ENCODE data around the gene GADD45A. TPM values are rescaled to one million over a fixed set of nuclear protein-coding genes. Genes with fewer than 3 reads are reported as not detected.

Gene GADD45A
- total and polyA plus RNA-seq, 9 of the 15 experiments (the other 6 are each of a cell fraction or from before 2014, with no cell fraction given): 21.3 to 156 (median 62.1) TPM

DNA sequence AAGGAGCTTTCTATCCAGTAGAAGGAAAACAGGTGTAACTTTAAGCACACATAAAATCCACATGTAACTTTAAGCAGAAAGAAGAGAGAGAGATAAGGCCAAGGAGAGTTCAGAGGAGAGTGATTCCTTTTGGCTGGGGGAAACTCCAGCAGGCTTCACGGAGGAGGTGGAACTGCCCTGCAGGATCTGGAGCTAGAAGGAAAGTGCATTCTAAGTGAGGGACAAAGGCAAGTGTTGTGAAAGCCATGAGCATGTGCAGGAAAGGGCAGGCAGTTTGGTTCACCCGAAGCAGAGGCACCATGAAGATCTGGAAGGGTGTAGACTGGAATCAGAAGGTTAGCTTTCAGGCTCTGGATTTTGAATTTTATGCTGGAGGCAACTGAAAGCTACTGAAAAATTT lies 46.3 kb downstream of the GADD45A start (continued):
- TF ChIP-seq, protein P1, sequence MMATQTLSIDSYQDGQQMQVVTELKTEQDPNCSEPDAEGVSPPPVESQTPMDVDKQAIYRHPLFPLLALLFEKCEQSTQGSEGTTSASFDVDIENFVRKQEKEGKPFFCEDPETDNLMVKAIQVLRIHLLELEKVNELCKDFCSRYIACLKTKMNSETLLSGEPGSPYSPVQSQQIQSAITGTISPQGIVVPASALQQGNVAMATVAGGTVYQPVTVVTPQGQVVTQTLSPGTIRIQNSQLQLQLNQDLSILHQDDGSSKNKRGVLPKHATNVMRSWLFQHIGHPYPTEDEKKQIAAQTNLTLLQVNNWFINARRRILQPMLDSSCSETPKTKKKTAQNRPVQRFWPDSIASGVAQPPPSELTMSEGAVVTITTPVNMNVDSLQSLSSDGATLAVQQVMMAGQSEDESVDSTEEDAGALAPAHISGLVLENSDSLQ (IDR thresholded peaks at IDR 0.05): no peak
- TF ChIP-seq LCOR (CRISPR knock-in tag; IDR thresholded peaks at IDR 0.05): no peak
- TF ChIP-seq, protein P2, sequence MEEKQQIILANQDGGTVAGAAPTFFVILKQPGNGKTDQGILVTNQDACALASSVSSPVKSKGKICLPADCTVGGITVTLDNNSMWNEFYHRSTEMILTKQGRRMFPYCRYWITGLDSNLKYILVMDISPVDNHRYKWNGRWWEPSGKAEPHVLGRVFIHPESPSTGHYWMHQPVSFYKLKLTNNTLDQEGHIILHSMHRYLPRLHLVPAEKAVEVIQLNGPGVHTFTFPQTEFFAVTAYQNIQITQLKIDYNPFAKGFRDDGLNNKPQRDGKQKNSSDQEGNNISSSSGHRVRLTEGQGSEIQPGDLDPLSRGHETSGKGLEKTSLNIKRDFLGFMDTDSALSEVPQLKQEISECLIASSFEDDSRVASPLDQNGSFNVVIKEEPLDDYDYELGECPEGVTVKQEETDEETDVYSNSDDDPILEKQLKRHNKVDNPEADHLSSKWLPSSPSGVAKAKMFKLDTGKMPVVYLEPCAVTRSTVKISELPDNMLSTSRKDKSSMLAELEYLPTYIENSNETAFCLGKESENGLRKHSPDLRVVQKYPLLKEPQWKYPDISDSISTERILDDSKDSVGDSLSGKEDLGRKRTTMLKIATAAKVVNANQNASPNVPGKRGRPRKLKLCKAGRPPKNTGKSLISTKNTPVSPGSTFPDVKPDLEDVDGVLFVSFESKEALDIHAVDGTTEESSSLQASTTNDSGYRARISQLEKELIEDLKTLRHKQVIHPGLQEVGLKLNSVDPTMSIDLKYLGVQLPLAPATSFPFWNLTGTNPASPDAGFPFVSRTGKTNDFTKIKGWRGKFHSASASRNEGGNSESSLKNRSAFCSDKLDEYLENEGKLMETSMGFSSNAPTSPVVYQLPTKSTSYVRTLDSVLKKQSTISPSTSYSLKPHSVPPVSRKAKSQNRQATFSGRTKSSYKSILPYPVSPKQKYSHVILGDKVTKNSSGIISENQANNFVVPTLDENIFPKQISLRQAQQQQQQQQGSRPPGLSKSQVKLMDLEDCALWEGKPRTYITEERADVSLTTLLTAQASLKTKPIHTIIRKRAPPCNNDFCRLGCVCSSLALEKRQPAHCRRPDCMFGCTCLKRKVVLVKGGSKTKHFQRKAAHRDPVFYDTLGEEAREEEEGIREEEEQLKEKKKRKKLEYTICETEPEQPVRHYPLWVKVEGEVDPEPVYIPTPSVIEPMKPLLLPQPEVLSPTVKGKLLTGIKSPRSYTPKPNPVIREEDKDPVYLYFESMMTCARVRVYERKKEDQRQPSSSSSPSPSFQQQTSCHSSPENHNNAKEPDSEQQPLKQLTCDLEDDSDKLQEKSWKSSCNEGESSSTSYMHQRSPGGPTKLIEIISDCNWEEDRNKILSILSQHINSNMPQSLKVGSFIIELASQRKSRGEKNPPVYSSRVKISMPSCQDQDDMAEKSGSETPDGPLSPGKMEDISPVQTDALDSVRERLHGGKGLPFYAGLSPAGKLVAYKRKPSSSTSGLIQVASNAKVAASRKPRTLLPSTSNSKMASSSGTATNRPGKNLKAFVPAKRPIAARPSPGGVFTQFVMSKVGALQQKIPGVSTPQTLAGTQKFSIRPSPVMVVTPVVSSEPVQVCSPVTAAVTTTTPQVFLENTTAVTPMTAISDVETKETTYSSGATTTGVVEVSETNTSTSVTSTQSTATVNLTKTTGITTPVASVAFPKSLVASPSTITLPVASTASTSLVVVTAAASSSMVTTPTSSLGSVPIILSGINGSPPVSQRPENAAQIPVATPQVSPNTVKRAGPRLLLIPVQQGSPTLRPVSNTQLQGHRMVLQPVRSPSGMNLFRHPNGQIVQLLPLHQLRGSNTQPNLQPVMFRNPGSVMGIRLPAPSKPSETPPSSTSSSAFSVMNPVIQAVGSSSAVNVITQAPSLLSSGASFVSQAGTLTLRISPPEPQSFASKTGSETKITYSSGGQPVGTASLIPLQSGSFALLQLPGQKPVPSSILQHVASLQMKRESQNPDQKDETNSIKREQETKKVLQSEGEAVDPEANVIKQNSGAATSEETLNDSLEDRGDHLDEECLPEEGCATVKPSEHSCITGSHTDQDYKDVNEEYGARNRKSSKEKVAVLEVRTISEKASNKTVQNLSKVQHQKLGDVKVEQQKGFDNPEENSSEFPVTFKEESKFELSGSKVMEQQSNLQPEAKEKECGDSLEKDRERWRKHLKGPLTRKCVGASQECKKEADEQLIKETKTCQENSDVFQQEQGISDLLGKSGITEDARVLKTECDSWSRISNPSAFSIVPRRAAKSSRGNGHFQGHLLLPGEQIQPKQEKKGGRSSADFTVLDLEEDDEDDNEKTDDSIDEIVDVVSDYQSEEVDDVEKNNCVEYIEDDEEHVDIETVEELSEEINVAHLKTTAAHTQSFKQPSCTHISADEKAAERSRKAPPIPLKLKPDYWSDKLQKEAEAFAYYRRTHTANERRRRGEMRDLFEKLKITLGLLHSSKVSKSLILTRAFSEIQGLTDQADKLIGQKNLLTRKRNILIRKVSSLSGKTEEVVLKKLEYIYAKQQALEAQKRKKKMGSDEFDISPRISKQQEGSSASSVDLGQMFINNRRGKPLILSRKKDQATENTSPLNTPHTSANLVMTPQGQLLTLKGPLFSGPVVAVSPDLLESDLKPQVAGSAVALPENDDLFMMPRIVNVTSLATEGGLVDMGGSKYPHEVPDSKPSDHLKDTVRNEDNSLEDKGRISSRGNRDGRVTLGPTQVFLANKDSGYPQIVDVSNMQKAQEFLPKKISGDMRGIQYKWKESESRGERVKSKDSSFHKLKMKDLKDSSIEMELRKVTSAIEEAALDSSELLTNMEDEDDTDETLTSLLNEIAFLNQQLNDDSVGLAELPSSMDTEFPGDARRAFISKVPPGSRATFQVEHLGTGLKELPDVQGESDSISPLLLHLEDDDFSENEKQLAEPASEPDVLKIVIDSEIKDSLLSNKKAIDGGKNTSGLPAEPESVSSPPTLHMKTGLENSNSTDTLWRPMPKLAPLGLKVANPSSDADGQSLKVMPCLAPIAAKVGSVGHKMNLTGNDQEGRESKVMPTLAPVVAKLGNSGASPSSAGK (IDR thresholded peaks at IDR 0.05): peak; percentile 47
- TF ChIP-seq HMG20A (CRISPR knock-in tag; conservative IDR thresholded peaks at IDR 0.05): no peak
- no peak for TF ChIP-seq TAF7 (tag; IDR thresholded peaks at IDR 0.05)
- TF ChIP-seq L3MBTL2 (IDR thresholded peaks at IDR 0.05): peak; percentile 41; the same call in 1 of the 2 replicates
- TF ChIP-seq, protein P3, sequence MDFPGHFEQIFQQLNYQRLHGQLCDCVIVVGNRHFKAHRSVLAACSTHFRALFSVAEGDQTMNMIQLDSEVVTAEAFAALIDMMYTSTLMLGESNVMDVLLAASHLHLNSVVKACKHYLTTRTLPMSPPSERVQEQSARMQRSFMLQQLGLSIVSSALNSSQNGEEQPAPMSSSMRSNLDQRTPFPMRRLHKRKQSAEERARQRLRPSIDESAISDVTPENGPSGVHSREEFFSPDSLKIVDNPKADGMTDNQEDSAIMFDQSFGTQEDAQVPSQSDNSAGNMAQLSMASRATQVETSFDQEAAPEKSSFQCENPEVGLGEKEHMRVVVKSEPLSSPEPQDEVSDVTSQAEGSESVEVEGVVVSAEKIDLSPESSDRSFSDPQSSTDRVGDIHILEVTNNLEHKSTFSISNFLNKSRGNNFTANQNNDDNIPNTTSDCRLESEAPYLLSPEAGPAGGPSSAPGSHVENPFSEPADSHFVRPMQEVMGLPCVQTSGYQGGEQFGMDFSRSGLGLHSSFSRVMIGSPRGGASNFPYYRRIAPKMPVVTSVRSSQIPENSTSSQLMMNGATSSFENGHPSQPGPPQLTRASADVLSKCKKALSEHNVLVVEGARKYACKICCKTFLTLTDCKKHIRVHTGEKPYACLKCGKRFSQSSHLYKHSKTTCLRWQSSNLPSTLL (IDR thresholded peaks at IDR 0.05): no peak
- no peak for TF ChIP-seq ZNF121 (CRISPR knock-in tag; conservative IDR thresholded peaks at IDR 0.05)
- no peak for TF ChIP-seq ZNF197 (CRISPR knock-in tag; IDR thresholded peaks at IDR 0.05; ENCODE audit: low read depth)
- TF ChIP-seq, protein P4, sequence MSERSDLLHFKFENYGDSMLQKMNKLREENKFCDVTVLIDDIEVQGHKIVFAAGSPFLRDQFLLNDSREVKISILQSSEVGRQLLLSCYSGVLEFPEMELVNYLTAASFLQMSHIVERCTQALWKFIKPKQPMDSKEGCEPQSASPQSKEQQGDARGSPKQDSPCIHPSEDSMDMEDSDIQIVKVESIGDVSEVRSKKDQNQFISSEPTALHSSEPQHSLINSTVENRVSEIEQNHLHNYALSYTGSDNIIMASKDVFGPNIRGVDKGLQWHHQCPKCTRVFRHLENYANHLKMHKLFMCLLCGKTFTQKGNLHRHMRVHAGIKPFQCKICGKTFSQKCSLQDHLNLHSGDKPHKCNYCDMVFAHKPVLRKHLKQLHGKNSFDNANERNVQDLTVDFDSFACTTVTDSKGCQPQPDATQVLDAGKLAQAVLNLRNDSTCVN (CRISPR knock-in tag; IDR thresholded peaks at IDR 0.05): no peak
- TF ChIP-seq NCOA6 (IDR thresholded peaks at IDR 0.05): no peak
